Parathyroid adenoma (tissue), 2 donors: ENCODE data around the gene FSIP2.

Source experiments
- H2AFZ ChIP-seq: fragments of 300-600 bp; sonication (generic); one replicate; pipeline ENCODE4 v1.7.0; 2017; ENCODE audit warnings: antibody characterized with exemption, mild to moderate bottlenecking
- H3K27ac ChIP-seq: fragments of 300-600 bp; sonication (generic); one replicate; pipeline ENCODE4 v1.7.0; 2017
- H3K27me3 ChIP-seq: fragments of 300-600 bp; sonication (generic); one replicate; pipeline ENCODE4 v1.7.0; 2017; ENCODE audit warnings: low read length; ENCODE audit not compliant: control insufficient read depth, insufficient read depth
- H3K36me3 ChIP-seq: fragments of 300-600 bp; sonication (generic); one replicate; pipeline ENCODE4 v1.7.0; 2017; ENCODE audit warnings: low read length; ENCODE audit not compliant: control insufficient read depth, insufficient read depth
- H3K4me1 ChIP-seq: fragments of 300-600 bp; sonication (generic); one replicate; pipeline ENCODE4 v1.7.0; 2017; ENCODE audit warnings: control low read depth
- H3K4me2 ChIP-seq: fragments of 300-600 bp; sonication (generic); one replicate; pipeline ENCODE4 v1.7.0; 2017; ENCODE audit warnings: low read length
- H3K4me3 ChIP-seq: fragments of 300-600 bp; sonication (generic); one replicate; pipeline ENCODE4 v1.7.0; 2017; ENCODE audit warnings: low read depth, low read length
- H3K79me2 ChIP-seq: fragments of 300-600 bp; sonication (generic); one replicate; pipeline ENCODE4 v1.7.0; 2017; ENCODE audit warnings: control low read depth
- H3K9ac ChIP-seq: fragments of 300-600 bp; sonication (generic); one replicate; pipeline ENCODE4 v1.7.0; 2017; ENCODE audit warnings: mild to moderate bottlenecking
- H3K9me3 ChIP-seq: fragments of 300-600 bp; sonication (generic); one replicate; pipeline ENCODE4 v1.7.0; 2017; ENCODE audit warnings: low read length; ENCODE audit not compliant: control insufficient read depth
- TF ChIP-seq, protein P1 (sequence below): fragments of 300-600 bp; sonication (generic); IDR thresholded peaks from one replicate; pipeline ENCODE4 v1.7.0; 2017; ENCODE audit warnings: antibody characterized with exemption, mild to moderate bottlenecking
- donor health status: primary hyperparathyroidism.

FSIP2 gene

DNA sequence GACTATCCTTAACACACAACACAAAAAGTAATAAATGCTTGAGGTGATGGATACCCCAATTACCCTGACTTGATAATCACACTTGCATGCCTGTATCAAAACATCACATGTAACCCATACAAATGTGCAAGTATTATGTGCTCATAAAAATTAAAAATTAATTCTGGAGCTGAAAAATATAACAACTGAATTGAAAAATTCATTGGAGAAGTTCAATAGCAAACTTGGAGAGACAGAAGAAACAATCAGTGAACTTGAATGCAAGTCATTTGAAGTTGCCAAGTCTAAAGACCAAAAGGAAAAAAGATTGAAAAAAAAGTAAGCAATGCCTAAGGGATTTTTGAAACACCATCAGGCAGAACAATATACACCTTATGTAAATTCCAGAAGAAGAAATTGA, 79.4 kb downstream of the FSIP2 start:
- TF ChIP-seq, protein P1, sequence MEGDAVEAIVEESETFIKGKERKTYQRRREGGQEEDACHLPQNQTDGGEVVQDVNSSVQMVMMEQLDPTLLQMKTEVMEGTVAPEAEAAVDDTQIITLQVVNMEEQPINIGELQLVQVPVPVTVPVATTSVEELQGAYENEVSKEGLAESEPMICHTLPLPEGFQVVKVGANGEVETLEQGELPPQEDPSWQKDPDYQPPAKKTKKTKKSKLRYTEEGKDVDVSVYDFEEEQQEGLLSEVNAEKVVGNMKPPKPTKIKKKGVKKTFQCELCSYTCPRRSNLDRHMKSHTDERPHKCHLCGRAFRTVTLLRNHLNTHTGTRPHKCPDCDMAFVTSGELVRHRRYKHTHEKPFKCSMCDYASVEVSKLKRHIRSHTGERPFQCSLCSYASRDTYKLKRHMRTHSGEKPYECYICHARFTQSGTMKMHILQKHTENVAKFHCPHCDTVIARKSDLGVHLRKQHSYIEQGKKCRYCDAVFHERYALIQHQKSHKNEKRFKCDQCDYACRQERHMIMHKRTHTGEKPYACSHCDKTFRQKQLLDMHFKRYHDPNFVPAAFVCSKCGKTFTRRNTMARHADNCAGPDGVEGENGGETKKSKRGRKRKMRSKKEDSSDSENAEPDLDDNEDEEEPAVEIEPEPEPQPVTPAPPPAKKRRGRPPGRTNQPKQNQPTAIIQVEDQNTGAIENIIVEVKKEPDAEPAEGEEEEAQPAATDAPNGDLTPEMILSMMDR, result no peak
- Histone ChIP-seq H3K4me3 (no peak overlapping the region), H3K9me3 (no peaks in the 10 kb centered on the region)

DNA sequence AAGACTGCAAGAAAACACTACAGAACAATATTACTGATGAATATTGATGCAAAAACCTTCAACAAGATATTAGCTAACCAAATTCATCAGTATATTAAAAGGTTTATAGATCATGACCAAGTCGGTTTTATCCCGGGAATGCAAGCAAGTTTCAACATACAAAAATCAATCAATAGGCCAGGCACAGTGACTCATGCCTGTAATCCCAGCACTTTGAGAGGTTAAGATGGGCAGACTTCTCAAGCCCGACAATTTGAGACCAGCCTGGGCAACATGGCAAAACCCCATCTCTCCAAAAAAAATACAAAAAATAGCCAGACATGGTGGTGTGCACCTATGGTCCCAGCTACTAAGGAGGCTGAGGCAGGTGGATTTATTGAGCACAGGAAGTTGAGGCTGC, 82.9 kb downstream of the FSIP2 start:
- H2AFZ ChIP-seq, result no peak overlapping the region

More for the DNA sequence above, 79.4 kb downstream of the FSIP2 start:
- Histone ChIP-seq H3K4me1 (no peaks in the 10 kb centered on the region), H3K79me2 (no peaks in the 10 kb centered on the region), H3K4me2 (no peak overlapping the region), H3K36me3 (no peaks in the 10 kb centered on the region), H2AFZ (no peak overlapping the region), H3K27me3 (no peaks in the 10 kb centered on the region), H3K27ac (no peak overlapping the region), H3K9ac (no peak overlapping the region)

DNA sequence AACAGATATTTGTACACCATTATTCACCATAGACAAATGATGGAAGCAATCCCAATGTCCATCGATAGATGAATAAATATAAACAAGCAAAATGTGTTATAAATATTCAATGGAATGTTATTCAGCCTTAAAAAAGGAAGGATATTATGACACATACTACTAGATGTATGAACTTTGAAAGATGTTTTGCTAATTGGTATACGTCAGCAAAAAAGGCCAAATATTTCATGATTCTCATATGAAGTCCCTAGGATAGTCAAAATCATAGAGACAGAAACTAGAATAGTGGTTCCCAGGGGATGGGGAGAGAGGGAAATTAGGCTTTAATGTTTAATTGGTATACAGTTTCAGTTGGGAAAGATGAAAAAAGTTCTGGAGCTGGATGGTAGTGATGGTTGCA, 85.2 kb downstream of the FSIP2 start:
- no peak overlapping the region for H3K4me3 ChIP-seq
- no peaks in the 10 kb centered on the region for H3K9me3 ChIP-seq
- H3K9ac ChIP-seq, result no peak overlapping the region
- no peak overlapping the region for H2AFZ ChIP-seq
- no peaks in the 10 kb centered on the region for H3K27me3 ChIP-seq
- TF ChIP-seq, protein P1, result no peak
- no peaks in the 10 kb centered on the region for H3K36me3 ChIP-seq
- no peak overlapping the region for H3K4me2 ChIP-seq
- no peaks in the 10 kb centered on the region for H3K4me1 ChIP-seq
- no peaks in the 10 kb centered on the region for H3K79me2 ChIP-seq
- no peak overlapping the region for H3K27ac ChIP-seq

More for the DNA sequence above, 82.9 kb downstream of the FSIP2 start:
- Histone ChIP-seq H3K4me2 (no peak overlapping the region), H3K9ac (no peak overlapping the region), H3K27me3 (no peaks in the 10 kb centered on the region), H3K79me2 (no peaks in the 10 kb centered on the region), H3K4me1 (no peaks in the 10 kb centered on the region), H3K4me3 (no peak overlapping the region), H3K36me3 (no peaks in the 10 kb centered on the region), H3K27ac (no peak overlapping the region), H3K9me3 (no peaks in the 10 kb centered on the region)
- TF ChIP-seq, protein P1, result no peak

DNA sequence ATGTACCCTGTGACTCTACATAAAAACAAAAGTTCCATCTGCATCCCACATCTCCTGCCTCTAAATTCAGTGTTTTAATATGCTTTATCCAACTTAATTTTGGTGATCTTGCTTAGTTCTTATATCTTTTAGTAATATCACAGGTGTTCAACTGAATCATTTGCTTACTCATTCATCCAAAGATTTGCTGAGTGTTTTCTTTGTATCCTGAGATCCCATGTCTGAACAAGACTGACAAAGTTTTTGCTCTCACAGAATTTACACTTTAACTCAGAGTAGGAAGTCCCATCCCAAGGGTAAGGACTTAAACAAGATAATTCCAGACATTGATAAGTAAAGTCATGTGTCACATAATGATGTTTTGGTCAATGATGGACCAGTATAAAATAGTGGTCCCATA, 87.0 kb downstream of the FSIP2 start:
- H3K79me2 ChIP-seq, result no peaks in the 10 kb centered on the region
- H2AFZ ChIP-seq, result no peak overlapping the region
- H3K36me3 ChIP-seq, result no peaks in the 10 kb centered on the region
- TF ChIP-seq, protein P1, result no peak
- no peak overlapping the region for H3K4me2 ChIP-seq
- no peaks in the 10 kb centered on the region for H3K27me3 ChIP-seq
- no peak overlapping the region for H3K9ac ChIP-seq
- H3K9me3 ChIP-seq, result no peaks in the 10 kb centered on the region
- H3K4me3 ChIP-seq, result no peak overlapping the region
- no peak overlapping the region for H3K27ac ChIP-seq
- no peaks in the 10 kb centered on the region for H3K4me1 ChIP-seq

DNA sequence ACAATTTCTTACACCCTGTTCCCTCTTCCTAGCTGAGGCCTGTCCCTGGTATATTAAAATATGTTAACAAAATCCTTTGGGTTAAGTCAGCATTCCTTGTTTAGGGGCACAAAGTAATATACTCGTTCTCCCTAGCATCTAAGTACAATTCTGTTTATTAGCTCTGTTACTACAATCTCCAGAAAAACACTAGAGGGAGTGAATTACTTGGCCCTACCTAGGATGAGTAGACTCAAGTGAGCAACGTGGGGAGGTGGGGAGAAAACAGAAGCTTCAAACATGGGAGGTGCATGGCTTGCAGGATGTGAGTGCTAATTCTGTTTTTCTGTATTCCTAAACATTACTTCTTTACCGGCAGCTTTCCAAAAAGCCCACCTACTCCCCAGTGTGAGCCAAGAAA, 89.7 kb downstream of the FSIP2 start:
- no peak overlapping the region for H2AFZ ChIP-seq
- no peak overlapping the region for H3K4me3 ChIP-seq
- no peaks in the 10 kb centered on the region for H3K36me3 ChIP-seq
- no peaks in the 10 kb centered on the region for H3K79me2 ChIP-seq
- H3K9ac ChIP-seq, result no peak overlapping the region
- TF ChIP-seq, protein P1, result no peak
- H3K4me1 ChIP-seq, result no peaks in the 10 kb centered on the region
- no peaks in the 10 kb centered on the region for H3K9me3 ChIP-seq
- no peak overlapping the region for H3K27ac ChIP-seq
- H3K27me3 ChIP-seq, result no peaks in the 10 kb centered on the region
- no peak overlapping the region for H3K4me2 ChIP-seq
